Omental fat pad (tissue), 4 donors: Measurements from ENCODE around the gene GATA3. TPM values are rescaled to one million over a fixed set of nuclear protein-coding genes. Genes with fewer than 3 reads are reported as not detected.

Experiments used
- ATAC-seq: fragments of 150-250 bp; one replicate; pipeline ENCODE4 v1.9.1; 2016; ENCODE audit warnings: mild to moderate bottlenecking, moderate library complexity; ENCODE audit not compliant: low FRiP score
- DNase-seq: peaks from one replicate; pipeline ENCODE4 v3.0.0-alpha.2; 2019; ENCODE audit warnings: low spot score
- total RNA-seq, 4 donors: library from RNA; depleted of rRNA; stranded (reverse); fragments of >200 nt; gene quantifications; one replicate each; pipeline ENCODE4 v1.1.0, GENCODE V29; 2016
- TF ChIP-seq, protein P1 (sequence below), 3 donors: fragments of 450-650 bp; IDR thresholded peaks; one replicate each; pipeline ENCODE4 v1.5.1; 2016 to 2017; ENCODE audit warnings: antibody characterized with exemption in 3 of 3, mild to moderate bottlenecking in 3 of 3, moderate library complexity in 2 of 3

The GATA3 gene
- total RNA-seq, 4 donors from 2014 or later, result 0.28 to 3.1 (median 1.3) TPM

DNA sequence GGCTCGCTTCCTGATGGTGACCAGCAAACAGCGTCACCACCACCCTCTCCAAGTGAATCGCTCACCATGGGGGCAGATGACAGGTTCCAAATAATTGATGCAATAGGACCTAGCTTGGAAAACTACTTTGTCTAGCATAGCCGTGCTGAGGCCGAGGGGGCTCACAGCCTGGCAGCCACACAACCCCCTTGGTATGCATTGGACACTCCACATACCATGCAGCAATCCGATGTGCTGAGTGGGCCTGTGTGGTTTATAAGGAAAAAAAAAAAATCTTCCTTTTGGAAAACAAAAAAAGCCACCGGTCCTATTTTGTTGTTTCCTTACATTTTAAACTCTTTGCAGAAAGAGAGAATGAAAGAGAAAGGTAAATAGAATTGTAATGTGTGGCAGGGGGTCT is 15.1 kb downstream of the GATA3 start:
- ATAC-seq, result no peak
- TF ChIP-seq, protein P1, sequence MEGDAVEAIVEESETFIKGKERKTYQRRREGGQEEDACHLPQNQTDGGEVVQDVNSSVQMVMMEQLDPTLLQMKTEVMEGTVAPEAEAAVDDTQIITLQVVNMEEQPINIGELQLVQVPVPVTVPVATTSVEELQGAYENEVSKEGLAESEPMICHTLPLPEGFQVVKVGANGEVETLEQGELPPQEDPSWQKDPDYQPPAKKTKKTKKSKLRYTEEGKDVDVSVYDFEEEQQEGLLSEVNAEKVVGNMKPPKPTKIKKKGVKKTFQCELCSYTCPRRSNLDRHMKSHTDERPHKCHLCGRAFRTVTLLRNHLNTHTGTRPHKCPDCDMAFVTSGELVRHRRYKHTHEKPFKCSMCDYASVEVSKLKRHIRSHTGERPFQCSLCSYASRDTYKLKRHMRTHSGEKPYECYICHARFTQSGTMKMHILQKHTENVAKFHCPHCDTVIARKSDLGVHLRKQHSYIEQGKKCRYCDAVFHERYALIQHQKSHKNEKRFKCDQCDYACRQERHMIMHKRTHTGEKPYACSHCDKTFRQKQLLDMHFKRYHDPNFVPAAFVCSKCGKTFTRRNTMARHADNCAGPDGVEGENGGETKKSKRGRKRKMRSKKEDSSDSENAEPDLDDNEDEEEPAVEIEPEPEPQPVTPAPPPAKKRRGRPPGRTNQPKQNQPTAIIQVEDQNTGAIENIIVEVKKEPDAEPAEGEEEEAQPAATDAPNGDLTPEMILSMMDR (IDR thresholded peaks at IDR 0.05), result no peak
- no peak for DNase-seq

DNA sequence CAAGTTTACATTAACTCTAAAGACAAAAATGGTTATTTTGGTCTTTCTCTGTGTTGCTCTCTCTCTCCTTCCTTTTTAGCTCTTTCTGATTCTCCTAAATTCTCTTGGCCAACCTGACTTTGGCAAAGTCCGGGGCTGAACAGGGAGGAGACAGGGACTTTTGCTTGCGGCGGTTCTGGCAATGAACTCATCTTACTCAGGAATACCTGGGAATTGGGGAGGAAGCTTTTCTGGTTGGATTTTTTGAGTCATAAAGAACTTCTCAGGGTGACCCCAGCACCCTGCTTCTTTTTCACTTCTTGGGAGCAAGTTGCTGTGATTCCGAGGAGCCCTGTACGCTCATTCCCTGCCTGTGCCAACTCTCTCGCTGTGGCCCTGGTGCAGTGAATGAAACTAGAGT is 16.0 kb downstream of the GATA3 start:
- ATAC-seq, result no peak

DNA sequence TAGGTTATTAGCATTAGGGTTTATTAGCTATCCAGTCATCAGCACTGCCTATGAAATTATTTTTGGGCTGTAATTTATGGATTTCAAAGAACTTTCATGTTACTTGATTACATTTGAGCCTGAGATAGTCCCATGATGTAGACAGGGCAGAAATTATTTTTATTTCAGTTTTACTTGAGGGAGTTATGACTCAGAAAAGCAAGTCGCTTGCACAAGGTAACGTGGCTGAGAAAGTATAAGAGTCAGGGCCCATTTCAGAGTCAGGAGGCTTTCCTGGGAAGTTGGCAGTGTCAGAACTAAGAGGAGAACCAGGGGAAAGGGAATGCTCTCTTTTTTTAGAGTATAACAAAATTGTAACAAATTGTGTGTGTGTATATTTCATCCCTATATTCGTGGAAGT is 16.5 kb downstream of the GATA3 start:
- TF ChIP-seq, protein P1 (IDR thresholded peaks at IDR 0.05), result no peak
- DNase-seq (no peak), ATAC-seq (no peak)

More for the DNA sequence above, 16.0 kb downstream of the GATA3 start:
- no peak for DNase-seq
- TF ChIP-seq, protein P1 (IDR thresholded peaks at IDR 0.05), result no peak

DNA sequence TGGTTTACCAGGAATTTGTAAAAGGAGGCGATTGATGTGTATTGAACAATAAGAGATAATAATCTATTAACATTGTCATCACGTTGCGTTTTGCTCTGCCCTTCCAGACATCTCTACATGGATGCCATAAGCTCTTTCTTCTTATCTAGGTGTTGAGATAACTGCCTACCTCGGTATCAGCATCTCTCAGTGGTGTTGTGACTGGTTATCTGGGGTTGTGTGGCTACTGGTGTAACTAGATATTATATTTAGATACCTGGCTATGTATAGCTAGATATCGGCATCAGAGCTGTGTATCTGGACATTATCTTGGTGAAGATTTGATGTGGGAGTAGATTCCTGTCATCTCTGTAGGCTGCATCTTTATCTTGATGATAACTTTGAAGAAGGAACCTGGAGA is 17.2 kb downstream of the GATA3 start:
- DNase-seq (no peak), ATAC-seq (no peak)
- TF ChIP-seq, protein P1 (IDR thresholded peaks at IDR 0.05), result no peak

DNA sequence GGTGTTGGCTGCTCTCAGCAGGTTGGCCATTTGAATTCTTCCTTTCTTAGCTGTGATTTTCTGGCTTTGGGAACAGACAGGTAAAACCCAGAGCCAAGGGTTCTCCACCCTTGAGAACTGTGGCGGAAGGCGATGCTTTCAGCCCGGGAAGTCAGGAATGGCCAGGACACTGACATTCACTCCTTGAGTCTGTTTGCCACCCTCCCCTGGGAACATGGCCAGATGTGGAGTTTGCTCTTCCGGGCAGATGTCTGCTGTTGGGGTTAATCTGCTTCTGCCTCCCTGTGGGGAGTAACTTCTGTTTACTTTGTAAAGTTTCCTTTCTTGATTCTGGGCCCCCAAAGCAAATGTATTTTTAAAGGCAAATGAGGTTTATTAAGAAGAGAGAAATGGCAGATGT is 17.7 kb downstream of the GATA3 start:
- TF ChIP-seq, protein P1 (IDR thresholded peaks at IDR 0.05), result no peak
- ATAC-seq (no peak), DNase-seq (no peak)

DNA sequence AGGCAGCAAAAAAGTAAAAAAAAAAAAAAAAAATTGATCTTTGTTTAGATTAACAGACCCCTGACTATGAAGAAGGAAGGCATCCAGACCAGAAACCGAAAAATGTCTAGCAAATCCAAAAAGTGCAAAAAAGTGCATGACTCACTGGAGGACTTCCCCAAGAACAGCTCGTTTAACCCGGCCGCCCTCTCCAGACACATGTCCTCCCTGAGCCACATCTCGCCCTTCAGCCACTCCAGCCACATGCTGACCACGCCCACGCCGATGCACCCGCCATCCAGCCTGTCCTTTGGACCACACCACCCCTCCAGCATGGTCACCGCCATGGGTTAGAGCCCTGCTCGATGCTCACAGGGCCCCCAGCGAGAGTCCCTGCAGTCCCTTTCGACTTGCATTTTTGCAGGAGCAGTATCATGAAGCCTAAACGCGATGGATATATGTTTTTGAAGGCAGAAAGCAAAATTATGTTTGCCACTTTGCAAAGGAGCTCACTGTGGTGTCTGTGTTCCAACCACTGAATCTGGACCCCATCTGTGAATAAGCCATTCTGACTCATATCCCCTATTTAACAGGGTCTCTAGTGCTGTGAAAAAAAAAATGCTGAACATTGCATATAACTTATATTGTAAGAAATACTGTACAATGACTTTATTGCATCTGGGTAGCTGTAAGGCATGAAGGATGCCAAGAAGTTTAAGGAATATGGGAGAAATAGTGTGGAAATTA is 19.4 kb downstream of the GATA3 start:
- TF ChIP-seq, protein P1 (IDR thresholded peaks at IDR 0.05), result no peak
- ATAC-seq (no peak), DNase-seq (no peak)

DNA sequence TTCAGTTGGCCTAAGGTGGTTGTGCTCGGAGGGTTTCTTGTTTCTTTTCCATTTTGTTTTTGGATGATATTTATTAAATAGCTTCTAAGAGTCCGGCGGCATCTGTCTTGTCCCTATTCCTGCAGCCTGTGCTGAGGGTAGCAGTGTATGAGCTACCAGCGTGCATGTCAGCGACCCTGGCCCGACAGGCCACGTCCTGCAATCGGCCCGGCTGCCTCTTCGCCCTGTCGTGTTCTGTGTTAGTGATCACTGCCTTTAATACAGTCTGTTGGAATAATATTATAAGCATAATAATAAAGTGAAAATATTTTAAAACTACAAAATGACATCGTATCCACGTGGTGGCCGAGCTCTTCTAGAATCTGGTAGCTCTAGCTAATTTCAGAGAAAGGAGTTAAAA is 20.4 kb downstream of the GATA3 start:
- no peak for ATAC-seq
- no peak for DNase-seq
- TF ChIP-seq, protein P1 (IDR thresholded peaks at IDR 0.05), result no peak
